Skeletal muscle cell (primary cell): Measurements from ENCODE around the gene RPL41.

Experiments
- DNase-seq: peaks from one replicate; pipeline ENCODE4 v3.0.0-alpha.2; 2010; ENCODE audit warnings: low read depth
- H3K4me3 ChIP-seq: 2 replicates; pipeline ENCODE4 v1.5.1; 2011; ENCODE audit warnings: low read depth, mild to moderate bottlenecking, control low read depth, low read length, moderate library complexity

RPL41 gene

DNA sequence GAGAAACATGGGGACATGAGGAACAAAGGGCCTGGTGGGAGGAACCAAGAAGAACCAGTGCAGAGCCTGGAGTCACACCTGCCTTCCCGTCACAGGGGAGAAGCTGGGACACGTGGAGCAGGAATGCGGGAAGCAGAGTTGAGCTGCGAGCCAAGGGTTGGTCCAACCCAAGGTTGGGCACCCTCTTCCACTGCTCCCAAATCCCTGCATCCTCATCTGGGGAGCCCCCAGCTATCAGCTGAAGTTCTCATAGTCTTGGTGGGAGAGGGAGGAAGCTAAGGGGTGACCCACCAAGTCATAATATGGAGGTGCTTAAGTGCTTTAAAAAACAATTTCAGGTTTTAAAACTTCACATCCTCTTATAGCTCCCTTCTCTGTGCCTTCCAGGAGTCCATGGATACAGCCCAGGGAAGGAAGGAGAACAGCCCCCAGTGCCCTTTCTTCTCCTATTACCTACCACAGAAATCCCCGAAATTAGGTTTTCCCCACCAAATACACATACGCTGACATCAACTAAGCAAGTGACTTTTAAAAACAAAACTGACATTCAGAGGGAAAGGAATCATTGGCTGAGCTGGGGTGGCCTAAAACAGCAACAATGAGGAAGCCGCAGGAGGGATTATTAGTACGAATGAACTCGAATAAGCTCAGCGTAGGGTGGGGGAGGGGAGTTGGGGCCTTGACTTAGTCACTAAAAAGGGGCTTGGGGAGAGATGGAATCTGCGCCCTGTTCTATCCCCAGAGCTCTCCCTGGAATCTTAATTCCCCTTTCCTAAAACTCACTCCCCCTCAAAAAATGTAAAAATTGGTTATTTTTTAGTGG lies 46.2 kb downstream of the RPL41 start:
- no peak for DNase-seq
- H3K4me3 ChIP-seq: no peak overlapping the region

DNA sequence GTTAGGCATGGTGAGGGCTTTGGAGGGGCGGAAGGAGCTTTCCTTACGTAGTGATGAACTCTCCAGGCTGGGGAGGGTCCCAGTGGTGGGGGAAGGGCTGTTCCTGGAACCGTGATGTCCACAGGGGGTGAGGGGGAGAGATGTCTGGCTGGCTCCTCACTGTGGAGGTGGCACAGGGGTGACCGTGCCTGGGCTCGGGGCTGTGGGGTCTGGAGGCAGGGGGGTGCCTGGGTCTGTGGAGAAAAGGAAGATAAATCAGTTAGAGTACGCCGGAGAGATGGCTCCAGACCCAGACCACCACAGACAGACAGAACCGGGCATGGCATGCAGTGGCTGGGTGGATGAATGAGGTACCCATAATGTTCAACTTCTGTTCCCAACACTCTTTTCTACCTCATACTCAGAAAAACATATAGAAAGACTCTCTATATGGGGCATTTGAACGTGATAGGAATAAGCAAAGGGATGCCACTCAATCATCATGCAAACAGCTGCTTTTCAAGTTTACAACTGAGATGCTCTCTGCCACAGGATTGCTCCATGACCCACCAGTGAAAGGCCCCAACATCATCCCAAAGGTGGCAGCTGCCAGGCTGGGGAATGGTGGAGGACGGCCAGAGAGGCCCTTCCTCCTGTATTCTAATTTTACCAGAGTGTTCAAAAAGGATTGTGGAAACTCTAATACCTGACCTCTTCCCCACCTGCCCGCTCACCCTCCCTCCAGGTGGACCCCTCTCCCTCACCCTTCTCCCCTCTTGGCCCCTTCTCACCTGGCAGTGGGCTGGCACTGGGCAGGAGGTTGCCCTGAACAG lies 47.3 kb downstream of the RPL41 start:
- no peak overlapping the region for H3K4me3 ChIP-seq
- no peak for DNase-seq

DNA sequence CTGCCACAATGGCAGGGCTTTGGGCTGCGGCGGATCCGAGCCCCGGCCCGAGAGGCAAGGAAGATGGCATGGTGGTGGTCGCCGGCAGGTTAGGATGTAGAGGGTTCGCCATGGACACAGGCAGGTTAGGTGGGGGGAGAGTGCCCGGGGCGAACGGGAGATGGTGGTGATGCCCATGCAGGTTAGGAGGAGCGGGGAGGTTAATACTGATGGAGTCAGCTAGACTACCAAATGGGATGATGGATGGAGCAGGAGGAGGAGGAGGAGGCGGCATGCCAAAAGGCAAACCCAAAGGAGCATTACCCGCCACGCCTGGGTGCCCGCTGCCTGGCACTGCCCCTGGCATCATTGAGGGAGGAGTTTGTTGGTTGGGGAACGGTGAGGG lies 47.9 kb downstream of the RPL41 start:
- DNase-seq: no peak
- no peak overlapping the region for H3K4me3 ChIP-seq

DNA sequence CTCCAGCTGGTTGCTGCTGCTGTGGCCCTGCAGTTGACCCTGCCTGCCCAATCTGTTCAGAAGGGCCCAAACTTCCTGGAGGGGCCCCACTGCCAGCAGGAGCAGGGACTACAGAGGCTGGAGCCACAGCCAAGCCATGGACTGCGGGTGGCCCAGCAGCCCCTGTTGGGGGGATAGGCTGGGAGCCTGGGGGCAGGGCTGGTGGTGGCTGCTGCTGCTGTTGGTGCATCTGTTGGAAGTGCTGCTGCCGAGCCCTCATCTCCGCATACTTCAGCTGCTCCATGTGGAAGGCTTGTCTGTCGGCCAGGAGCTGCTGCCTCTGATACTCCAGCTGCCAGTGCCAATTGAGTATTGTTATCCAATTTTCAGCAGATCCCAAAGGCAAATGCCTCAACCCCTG lies 48.9 kb downstream of the RPL41 start:
- H3K4me3 ChIP-seq: no peak overlapping the region
- DNase-seq: no peak
